Measurements from ENCODE around the gene NT5M.
A peak's percentile ranks its signal among the peaks of the same experiment; 100 is the strongest.

The NT5M gene

DNA sequence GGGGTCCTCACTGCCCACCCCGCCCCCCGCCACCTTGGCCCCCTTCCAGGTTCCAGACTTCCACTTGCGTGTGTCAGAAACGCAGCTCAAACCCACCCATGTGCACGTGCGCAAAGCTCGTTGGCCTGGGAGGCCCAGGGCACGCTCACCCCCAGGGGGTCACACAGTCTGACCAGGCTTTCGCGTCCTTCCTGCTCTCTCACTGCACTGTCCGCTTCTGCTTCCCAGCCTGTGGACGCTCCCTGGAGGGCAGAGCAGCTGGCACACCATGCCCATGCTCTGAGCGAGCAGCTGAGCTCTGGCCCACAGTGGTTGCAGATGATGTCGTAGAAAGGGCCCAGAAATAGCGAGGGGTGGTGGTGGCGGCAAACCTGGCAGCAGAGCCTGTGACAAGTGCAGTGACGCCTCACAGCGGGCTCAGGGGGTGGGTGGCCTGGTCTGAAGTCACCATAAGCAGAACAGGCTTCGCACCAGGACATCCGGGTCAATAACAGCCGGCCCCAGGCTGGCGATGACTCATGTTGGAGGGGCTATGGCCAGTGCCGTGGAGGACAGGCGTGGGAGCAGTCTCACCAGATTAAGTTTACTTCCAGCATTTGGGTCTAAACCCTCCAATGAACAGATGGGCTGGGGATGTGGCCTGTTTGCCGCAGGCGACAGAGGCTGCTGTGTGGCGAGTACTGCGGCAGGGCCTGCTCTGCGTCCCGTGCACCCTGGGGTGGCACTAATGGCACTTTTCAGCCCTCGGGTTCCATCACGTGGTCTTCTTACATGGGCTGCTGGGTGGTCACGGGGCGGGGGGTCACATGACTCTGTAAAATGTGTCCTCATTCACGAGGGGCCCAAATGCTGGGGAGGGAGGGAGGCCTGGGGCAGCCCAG lies 49.0 kb downstream of the NT5M start:
- peak overlapping the region in 1 of 21 experiments; percentile 20 for H3K27ac ChIP-seq
- no peak overlapping the region for H3K4me3 ChIP-seq

DNA sequence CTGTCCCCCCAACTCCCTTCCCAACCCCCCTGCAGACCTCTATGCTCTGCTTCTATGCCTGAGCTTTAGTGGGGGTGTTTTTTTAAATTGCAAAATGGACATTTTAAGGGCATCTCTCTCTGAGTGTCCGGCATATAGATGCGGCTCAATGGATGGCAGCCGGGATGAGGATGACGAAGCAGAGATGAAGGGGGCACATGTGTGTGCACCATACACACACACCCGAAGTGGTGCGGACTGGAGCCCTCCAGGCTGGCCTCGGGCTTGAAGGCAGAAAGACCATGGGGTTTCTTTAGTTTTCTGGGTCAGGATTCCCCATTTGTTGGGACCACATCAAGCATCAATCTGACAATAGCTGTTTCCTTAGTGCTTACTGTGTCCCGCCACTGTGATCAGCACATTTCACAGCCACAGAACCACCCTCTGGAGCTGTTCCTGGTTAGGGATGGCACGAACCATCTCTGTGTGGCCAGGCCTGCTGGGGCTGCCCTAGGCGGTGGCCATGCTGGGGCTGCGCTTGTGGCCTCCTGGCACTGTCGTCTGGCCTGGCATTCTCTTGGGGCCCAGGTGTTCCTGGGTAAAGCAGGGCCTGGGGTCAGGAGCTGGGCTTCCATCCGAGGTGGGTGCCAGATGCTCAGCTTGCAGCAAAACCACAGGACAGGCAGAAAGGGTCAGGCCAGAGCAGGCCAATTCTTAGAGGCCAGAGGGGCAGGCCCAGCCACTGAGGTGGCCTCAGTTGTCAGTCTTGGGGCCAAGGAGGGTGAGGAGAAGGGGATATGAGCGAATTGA lies 49.9 kb downstream of the NT5M start:
- no peak overlapping the region for H3K4me3 ChIP-seq
- H3K27ac ChIP-seq = peak overlapping the region in 1 of 21 experiments; percentile 20

DNA sequence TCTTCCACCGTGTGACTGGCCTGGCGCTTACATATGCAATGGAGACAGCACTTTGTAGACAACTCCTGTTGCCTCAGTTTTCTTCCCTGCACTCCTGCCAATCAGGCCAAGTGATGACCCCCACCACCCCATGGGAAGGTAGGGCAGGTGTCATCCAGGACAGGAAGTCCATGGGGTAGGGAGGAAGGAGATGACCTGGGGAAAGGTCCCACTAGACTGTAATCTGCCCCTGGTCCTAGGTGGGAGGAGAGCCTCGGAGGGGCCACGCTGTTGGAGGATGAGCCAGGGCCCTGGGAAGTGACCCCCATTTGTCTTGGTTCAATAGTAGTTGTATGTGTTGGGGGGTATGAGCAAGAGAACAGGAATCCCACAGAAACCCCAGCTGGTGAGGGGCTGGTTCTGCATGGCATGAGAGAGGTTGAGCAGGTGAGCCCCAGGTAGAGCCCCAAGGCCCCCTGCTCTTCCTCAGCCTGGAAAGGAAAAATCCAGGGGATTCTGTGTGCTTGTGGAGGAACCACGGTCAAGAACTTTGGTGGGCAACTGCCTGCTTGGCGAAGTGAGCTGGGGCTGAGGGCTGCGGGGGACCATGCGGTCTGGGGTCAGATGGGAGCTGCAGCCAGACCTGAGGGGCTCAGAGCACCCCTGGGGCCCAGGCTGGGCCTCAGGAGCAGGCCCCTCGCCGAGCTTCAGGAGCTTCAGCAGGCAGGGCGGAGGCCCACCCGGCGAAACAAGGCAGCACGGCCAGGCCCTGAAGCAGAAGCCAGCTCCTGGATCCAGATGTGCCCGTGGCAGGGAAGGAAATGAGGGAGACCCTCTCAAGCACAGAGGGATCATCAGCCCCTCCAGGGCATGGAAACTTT lies 50.7 kb downstream of the NT5M start:
- Histone ChIP-seq H3K4me3 (no peak overlapping the region), H3K27ac (no peak overlapping the region)

DNA sequence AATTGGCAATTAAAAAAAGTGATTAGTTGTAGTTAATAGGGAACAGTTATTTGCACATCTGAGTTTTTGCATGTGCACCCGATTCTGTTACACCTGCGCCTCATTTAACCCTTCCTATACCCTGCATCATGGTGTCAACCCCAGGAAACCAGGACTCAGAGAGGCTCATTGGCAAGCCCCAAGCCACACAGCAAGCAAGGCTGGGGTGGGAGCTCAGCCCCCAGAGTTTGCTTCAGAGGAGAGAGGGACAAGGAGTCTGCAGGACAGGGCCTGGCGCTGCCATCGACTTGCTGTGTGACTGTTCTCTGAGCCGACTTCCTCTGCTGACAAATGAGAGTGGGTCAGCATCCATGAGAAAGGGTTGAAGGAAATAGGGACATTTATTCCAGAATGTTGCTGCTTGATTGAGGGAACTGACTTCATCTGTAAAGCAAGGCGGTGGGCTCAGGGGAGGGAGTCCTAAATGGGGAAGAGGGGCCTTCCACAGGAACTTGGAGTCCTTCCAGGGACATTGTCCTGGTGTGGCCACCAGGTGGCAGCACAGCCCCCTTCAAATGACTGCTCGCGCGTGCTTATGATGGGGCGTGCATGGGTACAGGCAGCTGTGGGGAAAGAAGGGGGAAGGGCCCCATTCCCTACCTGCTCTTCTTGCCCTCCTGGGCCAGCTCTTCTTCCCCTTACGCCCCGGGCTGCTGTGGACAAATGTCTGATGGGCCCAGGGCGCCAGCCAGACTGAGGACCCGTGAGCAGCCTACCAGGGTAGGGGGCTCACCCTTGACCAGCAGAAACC lies 51.6 kb downstream of the NT5M start:
- no peak overlapping the region for H3K4me3 ChIP-seq
- H3K27ac ChIP-seq = no peak overlapping the region

DNA sequence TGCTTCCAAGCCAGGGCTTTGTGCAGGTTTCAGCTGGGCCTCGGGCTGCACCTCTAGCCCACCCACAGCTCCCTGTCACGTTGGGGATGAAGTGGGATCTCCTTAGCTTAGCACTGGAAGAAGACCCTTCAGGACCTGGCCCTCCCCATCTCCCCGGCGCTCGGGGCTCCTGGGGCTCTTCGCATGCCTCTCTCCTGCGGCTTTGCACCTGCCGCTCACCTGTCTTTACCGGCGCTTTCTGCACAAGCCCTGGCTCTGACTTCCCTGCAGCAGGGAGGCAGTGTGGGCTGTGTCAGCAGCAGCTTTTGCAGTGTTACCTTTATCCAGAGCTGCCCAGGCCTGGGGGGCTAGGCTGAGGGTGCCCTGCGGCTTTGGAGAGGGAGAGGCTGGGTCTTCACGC lies 52.3 kb downstream of the NT5M start:
- no peak overlapping the region for H3K27ac ChIP-seq

DNA sequence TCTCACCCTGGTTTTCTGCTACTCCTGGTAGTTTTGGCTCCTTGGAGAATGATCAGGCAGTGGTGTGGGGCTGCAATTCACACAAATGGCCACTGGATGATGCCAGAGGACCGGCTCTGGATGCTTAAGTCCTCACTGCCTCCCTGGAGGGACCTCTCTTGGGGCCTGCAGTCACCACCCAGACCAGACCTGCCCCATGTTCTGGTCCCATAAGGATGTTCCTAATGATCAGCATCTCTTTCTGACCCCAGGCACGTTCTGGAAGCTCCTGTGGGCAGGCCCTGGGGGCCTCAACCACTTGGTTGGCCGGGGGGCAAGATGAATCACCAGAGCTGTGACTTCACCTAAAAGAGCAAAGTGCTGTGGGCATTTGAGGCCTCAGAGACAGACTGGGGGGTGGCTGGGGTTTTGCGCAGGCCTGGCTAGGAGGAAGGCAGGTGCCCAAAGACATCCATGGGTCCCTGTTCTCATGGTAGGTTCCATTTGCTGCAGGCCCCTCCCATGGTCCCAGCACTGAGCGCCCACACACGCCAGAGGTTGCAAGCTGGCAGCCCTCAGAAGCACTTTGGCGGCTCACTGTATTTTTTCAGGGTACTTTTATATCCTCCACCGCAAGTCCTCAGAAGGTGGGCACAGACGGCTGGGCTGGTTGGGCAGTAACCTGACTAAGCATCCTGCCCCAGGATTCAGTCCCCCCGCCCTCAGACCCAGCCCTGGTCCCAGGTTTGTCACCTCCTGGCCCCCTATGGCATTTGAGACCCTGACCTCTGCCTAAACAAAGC lies 53.2 kb downstream of the NT5M start:
- no peak overlapping the region for H3K4me3 ChIP-seq
- no peak overlapping the region for H3K27ac ChIP-seq

More for the DNA sequence above, 52.3 kb downstream of the NT5M start:
- no peak overlapping the region for H3K4me3 ChIP-seq

DNA sequence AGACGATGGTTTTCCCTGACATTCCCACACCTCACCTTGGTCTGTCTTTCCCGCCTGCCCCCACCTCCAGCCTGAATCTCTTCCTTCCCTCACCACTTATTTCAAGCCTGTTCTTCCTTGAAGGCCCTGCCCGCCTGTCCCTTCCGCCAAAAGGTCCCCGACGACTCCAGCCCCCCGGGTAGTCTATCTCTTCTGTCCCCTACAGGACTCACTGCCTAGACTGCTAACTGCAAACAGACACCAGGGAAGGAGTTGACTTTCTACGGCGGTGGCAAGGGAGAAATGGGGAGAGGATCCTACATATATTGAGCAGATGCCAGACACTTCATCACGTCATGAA lies 53.7 kb downstream of the NT5M start:
- Histone ChIP-seq H3K27ac (no peak overlapping the region), H3K4me3 (no peak overlapping the region)

DNA sequence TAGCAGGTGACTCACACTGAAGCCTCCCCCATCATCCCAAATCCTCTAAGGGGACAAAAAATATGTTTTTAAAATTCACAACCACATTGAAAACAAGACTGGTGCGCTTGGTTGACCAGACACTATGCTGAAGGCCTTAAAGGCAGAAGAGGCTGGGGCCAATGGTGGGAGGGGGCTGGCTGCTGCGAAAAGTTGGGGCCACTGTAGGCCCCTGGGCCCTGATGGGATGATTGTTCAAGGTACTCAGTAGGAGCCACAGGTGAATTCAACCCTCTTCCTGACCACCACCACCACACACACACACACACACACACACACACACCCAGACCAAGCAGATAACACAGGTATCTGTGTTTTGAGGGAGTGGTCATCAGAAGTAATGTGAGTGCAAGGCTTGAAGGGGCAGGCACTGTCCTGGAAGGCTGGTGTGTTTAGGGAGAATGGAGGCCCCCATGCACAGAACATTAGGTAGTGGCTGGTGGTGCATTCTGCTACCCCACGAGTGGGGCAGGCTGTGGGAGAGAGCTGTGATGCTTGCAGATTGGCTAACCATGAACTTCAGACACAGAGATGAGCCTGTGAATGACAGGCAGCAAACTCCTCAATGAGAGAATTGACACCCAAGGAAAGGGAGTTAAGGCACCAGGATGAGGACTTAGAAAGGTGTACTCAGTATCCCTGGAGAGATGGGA lies 55.0 kb downstream of the NT5M start:
- Histone ChIP-seq H3K4me3 (no peak overlapping the region), H3K27ac (no peak overlapping the region)

DNA sequence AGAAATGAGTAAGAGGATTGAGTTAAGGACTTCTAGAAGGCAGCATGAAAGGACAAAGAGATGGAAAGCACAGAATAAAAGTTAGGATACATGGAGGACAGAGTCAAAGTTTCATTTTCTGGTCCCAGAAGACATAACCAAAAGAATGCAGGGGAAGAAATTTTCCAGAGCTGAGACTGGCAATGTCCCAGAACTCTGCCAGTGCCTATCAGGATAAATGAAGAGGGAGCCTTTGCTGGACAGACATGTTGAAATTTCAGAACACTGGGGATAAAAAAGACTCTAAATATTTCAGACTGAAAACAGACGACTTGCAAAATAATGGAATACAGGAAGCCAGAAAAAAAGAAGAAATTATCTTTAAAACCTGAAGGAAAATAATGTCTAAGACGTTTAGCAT lies 55.7 kb downstream of the NT5M start:
- Histone ChIP-seq H3K4me3 (no peak overlapping the region), H3K27ac (no peak overlapping the region)

DNA sequence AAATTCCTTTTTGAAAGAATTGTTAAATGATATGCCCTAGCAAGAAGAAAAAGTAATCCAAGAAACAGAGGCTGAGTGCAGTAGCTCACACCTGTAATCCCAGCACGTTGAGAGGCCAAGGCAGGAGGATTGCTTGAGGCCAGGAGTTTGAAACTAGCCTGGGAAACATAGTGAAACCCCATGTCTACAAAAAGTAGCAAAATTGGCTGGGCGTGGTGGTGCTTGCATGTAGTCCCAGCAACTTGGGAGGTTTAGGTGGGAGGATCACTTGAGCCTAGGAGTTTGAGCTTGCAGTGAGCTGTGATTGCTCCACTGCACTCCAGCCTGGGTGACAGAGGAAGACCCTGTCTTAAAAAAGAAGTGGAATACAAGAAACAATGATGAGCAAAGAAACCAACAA lies 56.1 kb downstream of the NT5M start:
- H3K4me3 ChIP-seq = no peak overlapping the region

DNA sequence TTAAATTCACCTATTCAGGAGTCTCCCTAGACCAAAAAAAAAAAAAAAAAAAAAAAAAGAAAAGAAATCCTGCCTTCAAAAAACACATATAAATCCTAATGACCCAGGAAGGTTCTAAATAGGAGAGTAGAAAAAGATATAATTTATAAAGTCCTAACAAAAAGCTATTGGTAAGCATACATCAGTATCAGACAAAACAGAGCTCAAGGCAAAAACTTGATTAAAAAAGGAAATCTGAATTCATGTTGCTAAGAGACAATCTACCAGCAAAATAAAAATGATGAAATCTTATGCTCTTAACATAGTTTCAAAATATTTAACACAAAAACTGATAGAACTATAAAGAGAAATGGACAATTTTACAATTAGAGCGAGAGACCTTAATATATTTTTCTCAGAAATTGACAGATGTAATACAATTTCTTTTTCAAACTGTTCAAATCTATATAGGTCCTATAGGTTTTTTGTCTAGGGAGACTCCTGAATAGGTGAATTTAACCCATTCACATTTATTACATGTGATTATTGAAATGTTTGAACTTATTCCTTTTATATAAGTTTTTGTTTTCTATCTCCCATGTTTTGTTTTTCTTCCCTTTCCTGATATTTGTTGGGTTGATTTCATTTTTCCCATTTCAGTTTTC lies 57.0 kb downstream of the NT5M start:
- Histone ChIP-seq H3K4me3 (no peak overlapping the region), H3K27ac (no peak overlapping the region)

More for the DNA sequence above, 56.1 kb downstream of the NT5M start:
- H3K27ac ChIP-seq = no peak overlapping the region

DNA sequence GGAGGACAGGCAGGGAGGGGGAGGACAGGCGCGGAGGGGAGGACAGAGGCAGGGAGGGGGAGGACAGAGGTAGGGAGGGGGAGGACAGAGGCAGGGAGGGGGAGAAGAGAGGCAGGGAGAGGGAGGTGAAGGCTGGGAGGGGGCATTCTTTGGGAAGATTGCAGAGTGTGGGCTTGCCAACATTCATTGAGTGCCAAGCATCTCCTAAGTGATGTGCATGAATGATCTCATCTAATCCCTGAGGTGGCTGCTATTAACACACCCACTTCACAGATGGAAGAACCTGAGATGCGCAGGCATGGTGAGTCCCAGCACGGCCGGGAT lies 58.3 kb downstream of the NT5M start:
- peak overlapping the region in 6 of 21 experiments; percentile 21 to 80 (median 38) for H3K27ac ChIP-seq
- no peak overlapping the region for H3K4me3 ChIP-seq

DNA sequence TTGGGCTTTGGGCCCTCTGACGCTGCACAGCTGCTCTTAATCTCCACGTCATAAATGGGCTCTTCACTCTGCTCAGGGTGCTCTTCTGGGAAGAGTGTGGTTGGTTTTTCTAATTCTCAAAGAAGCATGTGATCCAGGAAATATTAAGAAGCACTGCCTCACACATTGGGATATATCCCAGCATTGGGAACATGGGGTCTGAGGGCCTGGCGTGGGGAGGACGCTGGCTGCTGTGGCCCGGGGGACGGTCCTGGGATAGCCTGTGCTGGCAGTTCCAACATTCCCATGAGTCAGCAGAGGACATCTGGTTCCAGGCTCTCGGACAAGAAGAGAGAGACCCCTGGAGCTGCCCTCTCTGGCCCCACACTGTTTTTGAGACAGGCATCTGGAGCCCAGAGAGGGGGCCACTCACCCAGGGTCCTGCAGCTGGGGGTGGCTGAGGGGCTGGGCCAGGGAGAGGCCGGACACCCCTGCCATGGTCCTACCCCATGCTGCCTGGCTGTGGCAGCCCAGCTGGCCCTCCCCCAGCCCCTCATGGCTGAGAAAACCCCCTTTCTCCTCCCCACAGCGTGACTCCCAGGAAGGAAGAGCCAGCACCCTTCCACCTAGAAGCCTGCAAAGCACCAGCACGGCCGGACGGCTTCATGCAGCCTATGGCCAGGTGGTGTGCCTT lies 58.8 kb downstream of the NT5M start:
- Histone ChIP-seq H3K4me3 (no peak overlapping the region), H3K27ac (peak overlapping the region in 15 of 21 experiments; percentile 27 to 82 (median 40))

DNA sequence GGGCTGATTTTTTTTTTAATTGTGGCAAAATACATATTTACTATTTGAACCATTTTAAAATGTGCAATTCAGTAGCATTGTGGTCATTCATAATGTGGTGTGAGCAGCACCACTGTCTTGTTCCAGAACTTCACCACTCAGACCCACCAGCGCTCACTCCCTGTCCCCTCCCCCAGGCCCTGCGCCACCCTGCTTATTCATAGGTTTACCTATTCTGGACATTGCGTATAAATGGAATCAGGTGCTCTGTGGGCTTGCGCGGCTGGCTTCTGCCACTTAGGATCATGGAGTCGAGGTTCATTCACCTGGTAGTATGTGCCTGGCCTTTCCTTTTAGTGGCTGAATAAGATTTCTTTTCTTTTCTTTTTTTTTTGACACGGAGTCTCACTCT lies 59.4 kb downstream of the NT5M start:
- peak overlapping the region in 16 of 21 experiments; percentile 27 to 82 (median 44) for H3K27ac ChIP-seq
- no peak overlapping the region for H3K4me3 ChIP-seq

DNA sequence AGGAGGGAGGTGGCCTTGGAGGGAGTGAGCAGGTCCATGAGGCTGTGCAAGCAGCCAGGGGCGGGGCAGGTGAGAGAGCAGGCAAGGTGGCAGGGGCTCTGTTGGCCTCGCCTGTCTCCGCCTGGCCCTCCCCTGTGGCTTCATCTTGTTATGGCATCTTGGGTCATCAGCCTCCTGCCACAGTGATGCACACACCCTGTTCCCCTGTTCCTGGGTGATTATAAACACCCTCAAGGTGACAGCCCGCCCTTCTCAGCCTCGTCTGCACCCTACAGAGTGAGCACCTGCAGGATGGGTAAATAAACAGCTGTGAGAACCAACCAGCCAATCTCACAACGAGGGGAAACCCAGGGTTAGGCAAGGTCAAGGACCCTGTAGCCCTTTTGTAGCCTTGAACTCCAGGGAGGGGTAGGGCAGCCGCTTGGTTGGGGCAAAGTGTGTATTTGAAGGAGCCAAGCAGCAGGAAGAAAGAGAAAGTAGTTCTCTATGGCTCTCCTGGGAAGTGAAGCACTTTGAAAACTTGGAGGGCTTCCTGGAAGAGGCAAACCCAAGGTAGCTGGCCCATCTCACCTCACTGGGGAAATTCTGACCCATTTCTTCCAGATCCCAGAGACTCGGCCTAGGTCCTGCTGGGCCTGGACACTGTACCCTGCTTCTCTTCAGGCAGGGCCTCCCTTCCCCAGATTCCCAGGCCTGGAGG lies 60.6 kb downstream of the NT5M start:
- Histone ChIP-seq H3K4me3 (no peak overlapping the region), H3K27ac (peak overlapping the region in 12 of 21 experiments; percentile 2 to 50 (median 34))

DNA sequence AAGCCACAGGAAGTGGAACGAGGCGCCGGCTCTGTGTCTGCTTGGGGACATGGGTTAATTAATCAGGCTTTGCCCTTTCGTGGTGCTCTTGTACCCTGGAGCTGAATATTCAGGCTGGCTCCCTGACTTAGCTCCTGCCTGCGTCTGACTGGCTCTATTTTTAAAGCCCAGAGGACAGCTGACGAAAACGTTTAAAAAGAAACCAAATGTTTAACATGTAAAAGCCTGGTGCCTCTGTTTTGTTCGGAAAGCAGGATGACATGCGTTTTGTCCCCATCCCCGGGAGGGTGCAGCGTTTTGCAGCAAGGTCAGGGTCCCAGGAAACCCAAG lies 61.1 kb downstream of the NT5M start:
- Histone ChIP-seq H3K27ac (peak overlapping the region in 13 of 21 experiments; percentile 10 to 50 (median 27)), H3K4me3 (no peak overlapping the region)
